Type B pancreatic cell (in vitro differentiated cells): Measurements from ENCODE around the gene GPM6B. TPM values are rescaled to one million over a fixed set of nuclear protein-coding genes. Genes with fewer than 3 reads are reported as not detected.

ENCODE experiments used
- DNase-seq: peaks from one replicate; pipeline ENCODE4 v3.0.0; 2021; ENCODE audit warnings: mixed read lengths; ENCODE audit not compliant: unreplicated experiment; ENCODE audit errors: extremely low spot score
- H3K27ac Mint-ChIP-seq: 2 replicates; pipeline ENCODE4 v1.8.0; 2021; ENCODE audit warnings: mild to moderate bottlenecking, mixed read lengths
- H3K27me3 Mint-ChIP-seq: 2 replicates; pipeline ENCODE4 v1.8.0; 2021; ENCODE audit warnings: mixed read lengths
- H3K36me3 Mint-ChIP-seq: 2 replicates; pipeline ENCODE4 v1.8.0; 2021; ENCODE audit warnings: mixed read lengths
- H3K4me1 Mint-ChIP-seq: one replicate; pipeline ENCODE4 v1.8.0; 2021; ENCODE audit warnings: mixed read lengths; ENCODE audit not compliant: unreplicated experiment
- H3K4me3 Mint-ChIP-seq: 2 replicates; pipeline ENCODE4 v1.8.0; 2021; ENCODE audit warnings: mild to moderate bottlenecking, mixed read lengths
- H3K9me3 Mint-ChIP-seq: 2 replicates; pipeline ENCODE4 v1.8.0; 2021; ENCODE audit warnings: mixed read lengths
- CTCF ChIP-seq: fragments of 200-600 bp; sonication (generic); conservative IDR thresholded peaks from 2 replicates; pipeline ENCODE4 v1.5.0; 2021; ENCODE audit warnings: antibody characterized with exemption, mild to moderate bottlenecking
- total RNA-seq: library from RNA; stranded (reverse); gene quantifications from 2 replicates; pipeline ENCODE4 v1.2.1, GENCODE V29; 2021; ENCODE audit warnings: low replicate concordance

GPM6B gene
- total RNA-seq, 1 donor from 2014 or later: 17.3 TPM

- no peak for DNase-seq
- no peak for TF ChIP-seq CTCF
- Mint-ChIP-seq H3K9me3 (peaks cover 9% of the 10 kb centered on the region), H3K36me3 (no peaks in the 10 kb centered on the region), H3K27me3 (no peaks in the 10 kb centered on the region), H3K4me1 (no peaks in the 10 kb centered on the region), H3K4me3 (no peak overlapping the region), H3K27ac (no peak overlapping the region)
These were observed 13.8 kb downstream of the GPM6B start for GRCh38 chrX:13803116-13803515.

- TF ChIP-seq CTCF: no peak
- H3K27me3 Mint-ChIP-seq: no peaks in the 10 kb centered on the region
- H3K36me3 Mint-ChIP-seq: no peaks in the 10 kb centered on the region
- H3K9me3 Mint-ChIP-seq: no peaks in the 10 kb centered on the region
- H3K27ac Mint-ChIP-seq: no peak overlapping the region
- no peaks in the 10 kb centered on the region for H3K4me1 Mint-ChIP-seq
- DNase-seq: no peak
- H3K4me3 Mint-ChIP-seq: no peak overlapping the region
These were observed 18.7 kb downstream of the GPM6B start for GRCh38 chrX:13798184-13798583.

GRCh38 chrX:13797512-13797911, 19.4 kb downstream of the GPM6B start:
- H3K4me1 Mint-ChIP-seq: no peaks in the 10 kb centered on the region
- H3K36me3 Mint-ChIP-seq: no peaks in the 10 kb centered on the region
- no peaks in the 10 kb centered on the region for H3K27me3 Mint-ChIP-seq
- no peak overlapping the region for H3K27ac Mint-ChIP-seq
- no peak for DNase-seq
- no peak overlapping the region for H3K4me3 Mint-ChIP-seq
- no peak for TF ChIP-seq CTCF
- H3K9me3 Mint-ChIP-seq: no peaks in the 10 kb centered on the region

GRCh38 chrX:13794417-13794816, 22.5 kb downstream of the GPM6B start:
- Mint-ChIP-seq H3K27ac (no peak overlapping the region), H3K4me1 (no peaks in the 10 kb centered on the region), H3K36me3 (no peaks in the 10 kb centered on the region), H3K27me3 (no peaks in the 10 kb centered on the region), H3K9me3 (no peaks in the 10 kb centered on the region), H3K4me3 (no peak overlapping the region)
- no peak for DNase-seq
- no peak for TF ChIP-seq CTCF

- no peak overlapping the region for H3K4me3 Mint-ChIP-seq
- DNase-seq: no peak
- no peak overlapping the region for H3K27ac Mint-ChIP-seq
- H3K36me3 Mint-ChIP-seq: no peaks in the 10 kb centered on the region
- H3K9me3 Mint-ChIP-seq: no peaks in the 10 kb centered on the region
- TF ChIP-seq CTCF: no peak
- no peaks in the 10 kb centered on the region for H3K4me1 Mint-ChIP-seq
- H3K27me3 Mint-ChIP-seq: no peaks in the 10 kb centered on the region
These were observed 23.0 kb downstream of the GPM6B start for GRCh38 chrX:13793897-13794296.

GRCh38 chrX:13791559-13791958, 25.3 kb downstream of the GPM6B start:
- no peak for TF ChIP-seq CTCF
- Mint-ChIP-seq H3K27ac (no peak overlapping the region), H3K9me3 (no peaks in the 10 kb centered on the region), H3K27me3 (peaks cover under 1% of the 10 kb centered on the region), H3K4me3 (no peak overlapping the region), H3K4me1 (no peaks in the 10 kb centered on the region), H3K36me3 (no peaks in the 10 kb centered on the region)
- DNase-seq: no peak
